WTC11 (cell line): ENCODE measurements around the gene OR13F1.

ENCODE experiments used
- E2F4 ChIP-seq: sonication (generic); formaldehyde crosslinking; IDR thresholded peaks from 2 replicates; pipeline ENCODE4 v1.8.1; 2022; ENCODE audit warnings: low read depth, mild to moderate bottlenecking, moderate library complexity, missing genetic modification reagents, borderline replicate concordance
- ELF4 ChIP-seq: sonication (generic); formaldehyde crosslinking; IDR thresholded peaks from 2 replicates; pipeline ENCODE4 v1.8.1; 2022; ENCODE audit warnings: low read depth, mild to moderate bottlenecking, moderate library complexity, missing genetic modification reagents
- GRHL2 ChIP-seq: fragments of 250-450 bp; sonication (Bioruptor Pico); IDR thresholded peaks from 2 replicates; pipeline ENCODE4 v1.8.0; 2022; ENCODE audit warnings: mild to moderate bottlenecking, moderate library complexity; ENCODE audit not compliant: insufficient replicate concordance, severe bottlenecking
- JUN ChIP-seq: sonication (generic); formaldehyde crosslinking; IDR thresholded peaks from 2 replicates; pipeline ENCODE4 v1.8.0; 2023; ENCODE audit warnings: mild to moderate bottlenecking, missing genetic modification reagents

GRCh38 chr9:104456831-104457230 lies 47.2 kb upstream of the OR13F1 start:
- TF ChIP-seq ELF4 (CRISPR knock-in tag) (no peak), GRHL2 (CRISPR knock-in tag) (no peak), E2F4 (CRISPR knock-in tag) (no peak), JUN (CRISPR knock-in tag) (no peak)
